Midbrain (tissue), 1 donor: ENCODE results near the gene MAP3K7.

ENCODE experiments used
- DNase-seq: peaks from one replicate; lab custom pipeline; 2025; lab: John Stamatoyannopoulos, UW

The MAP3K7 gene

DNA sequence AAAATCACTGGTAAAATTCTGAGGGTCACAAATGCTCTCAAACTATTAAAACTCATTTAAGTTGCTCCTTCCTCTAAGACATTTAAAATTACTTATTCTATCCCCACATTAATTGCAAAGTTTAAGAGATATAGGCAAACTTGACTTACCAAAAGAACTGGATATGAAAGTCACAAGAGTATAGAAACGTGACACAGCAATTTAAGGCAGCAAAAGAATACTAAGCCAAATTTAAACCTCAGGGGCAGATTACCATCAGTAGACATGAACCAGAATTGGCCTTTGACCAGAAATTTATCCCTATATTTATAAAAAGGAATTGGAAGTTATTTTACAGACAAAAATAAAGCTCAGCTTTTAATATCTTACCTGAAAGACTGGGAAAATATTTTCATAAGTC is 56.0 kb downstream of the MAP3K7 start:
- DNase-seq: no peak

DNA sequence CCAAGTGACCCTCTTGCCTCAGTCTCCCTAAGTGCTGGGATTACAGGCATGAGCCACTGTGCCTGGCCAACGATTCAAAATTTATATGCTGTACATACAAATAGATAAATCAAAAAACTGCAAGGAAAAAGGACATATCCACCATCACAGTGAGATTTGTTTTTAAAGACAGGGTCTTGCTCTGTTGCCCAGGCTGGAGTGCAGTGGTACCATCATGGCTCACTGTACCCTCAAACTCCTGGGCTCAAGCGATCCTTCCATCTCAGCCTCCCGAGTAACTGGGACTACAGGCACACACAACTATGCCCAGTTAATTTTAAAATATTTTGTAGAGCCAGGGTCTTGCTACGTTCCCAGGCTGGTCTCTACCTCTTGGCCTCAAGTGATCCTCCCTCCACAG is 61.5 kb downstream of the MAP3K7 start:
- DNase-seq: no peak

DNA sequence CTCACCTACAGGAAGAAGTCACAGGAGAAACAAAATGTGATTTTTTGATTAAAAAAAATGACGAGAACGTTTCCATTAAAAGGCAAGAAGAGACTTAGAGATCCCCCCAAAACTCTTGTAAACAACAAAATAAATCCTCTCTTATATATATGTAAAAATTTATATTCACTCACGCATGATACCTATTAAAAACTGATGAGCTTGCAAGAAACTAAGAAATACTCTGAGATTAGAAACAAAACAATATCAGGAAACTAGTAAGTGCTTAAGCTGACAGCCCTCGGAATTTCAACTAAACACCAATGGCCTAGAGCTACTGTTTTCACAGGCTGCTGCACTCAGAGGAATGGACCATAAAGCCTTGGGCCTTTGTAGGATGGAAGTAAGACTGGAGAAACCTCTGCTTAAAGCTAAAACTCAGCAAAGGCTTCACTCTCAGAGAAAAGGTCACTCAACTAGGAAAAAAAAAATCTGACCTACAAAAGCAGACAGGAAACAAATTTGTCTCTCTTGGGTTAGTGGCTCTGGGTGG is 63.0 kb downstream of the MAP3K7 start:
- DNase-seq: no peak

DNA sequence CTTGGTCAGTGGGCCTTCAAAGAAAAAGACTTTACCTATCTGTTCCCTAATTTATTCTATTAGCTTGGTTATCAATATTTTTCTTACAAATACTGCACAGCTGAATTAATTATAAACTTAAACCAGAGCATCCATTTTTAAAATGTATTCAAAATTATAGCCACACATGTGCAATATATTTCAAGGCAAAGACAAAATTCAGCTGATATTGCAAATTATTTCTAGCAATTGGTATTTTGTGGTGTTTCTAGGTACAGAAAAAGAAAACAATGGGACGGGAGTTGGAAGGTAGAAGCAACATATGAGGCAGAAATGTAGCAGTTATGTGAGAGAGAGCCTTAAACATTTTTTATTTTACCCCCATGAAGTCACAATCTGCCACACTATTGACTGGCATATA is 64.9 kb downstream of the MAP3K7 start:
- no peak for DNase-seq

DNA sequence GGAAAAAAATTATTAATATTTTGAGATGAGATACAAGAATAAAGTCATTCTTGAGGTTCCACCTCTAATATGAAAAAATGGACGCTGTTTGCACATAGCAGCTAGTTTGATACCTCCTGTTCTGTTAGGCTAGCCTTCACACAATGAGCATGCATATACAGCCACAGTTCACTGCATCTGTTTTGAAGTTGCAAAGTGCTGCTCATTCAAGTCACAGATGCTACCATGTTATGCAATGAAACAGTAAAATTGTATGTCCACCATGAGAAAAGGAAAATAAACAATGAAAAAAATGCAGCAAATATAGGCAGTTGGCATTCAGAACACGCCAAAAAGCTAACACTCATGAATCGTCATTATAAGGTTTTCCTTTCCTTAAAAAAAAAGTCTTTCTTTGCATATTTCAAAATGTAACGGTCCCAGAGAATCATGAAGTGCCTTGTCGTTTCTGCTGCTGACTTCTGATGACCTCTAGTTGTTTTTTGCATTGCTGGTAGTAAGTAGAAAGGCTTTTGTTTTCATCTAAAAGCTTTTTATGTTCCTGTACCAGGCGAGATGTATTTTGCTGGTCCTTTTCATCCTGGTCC is 70.7 kb downstream of the MAP3K7 start:
- DNase-seq: no peak

DNA sequence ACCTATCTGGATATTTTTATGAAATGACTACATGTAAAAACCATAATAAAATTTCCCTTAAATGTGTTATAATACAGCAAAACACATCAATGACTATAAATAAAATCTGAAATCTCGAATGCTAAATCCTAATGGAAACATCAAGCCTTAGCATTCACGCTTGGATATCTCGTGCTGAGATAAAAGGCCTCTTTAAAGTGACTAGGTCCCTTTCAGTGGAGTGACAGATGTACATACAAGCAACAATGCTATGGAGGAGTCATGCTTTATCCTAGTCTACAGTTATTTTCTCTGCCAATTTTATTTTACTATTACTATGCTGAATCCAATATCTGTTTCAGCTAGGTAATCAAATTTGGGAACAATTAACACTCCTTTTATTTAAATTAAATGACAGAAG is 72.4 kb downstream of the MAP3K7 start:
- no peak for DNase-seq

DNA sequence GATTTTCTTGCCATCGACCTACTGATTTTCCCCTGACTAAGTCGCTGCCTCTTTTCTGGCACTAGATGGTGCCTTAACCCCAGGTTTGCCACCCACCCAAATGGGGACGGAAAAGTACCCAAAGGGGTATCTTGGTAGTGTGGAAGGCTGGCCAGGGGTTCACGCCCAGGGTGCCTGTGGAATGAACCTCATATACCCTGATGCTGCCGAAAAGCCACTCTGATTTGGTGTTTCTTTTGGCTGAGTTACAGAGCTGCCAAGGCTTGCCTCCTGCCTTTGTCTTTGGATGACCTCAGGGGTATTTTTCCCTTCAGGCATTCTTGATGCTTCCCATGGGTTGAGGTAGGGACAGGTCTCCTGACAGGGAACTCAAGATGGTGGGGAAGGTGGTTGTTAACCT is 78.1 kb downstream of the MAP3K7 start:
- DNase-seq: no peak

DNA sequence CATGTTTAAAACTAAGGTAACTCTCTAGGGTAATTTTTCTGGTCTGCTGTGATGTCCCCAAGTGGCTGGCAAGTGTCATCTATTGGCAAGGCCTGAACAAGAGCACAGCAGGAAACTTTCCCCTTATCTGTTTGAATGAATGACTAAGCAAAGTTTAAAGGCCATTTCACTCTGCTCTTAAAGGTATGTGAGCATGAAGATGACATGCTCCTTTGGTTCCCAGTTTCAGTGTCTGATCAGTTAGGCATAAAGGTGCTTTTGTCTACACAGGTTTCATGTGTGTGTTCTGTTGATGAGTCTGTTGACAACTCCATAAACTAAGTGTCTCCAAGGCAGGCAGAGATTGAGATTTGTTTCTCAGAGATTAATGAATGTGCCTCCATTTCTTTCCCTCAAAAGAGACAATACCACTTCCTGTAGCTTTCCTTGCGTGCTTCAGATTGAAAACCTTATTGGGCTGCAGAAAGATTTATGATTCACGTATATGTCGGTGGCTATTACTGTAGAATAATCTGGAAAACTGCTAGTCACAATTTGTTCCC is 83.9 kb downstream of the MAP3K7 start:
- no peak for DNase-seq

DNA sequence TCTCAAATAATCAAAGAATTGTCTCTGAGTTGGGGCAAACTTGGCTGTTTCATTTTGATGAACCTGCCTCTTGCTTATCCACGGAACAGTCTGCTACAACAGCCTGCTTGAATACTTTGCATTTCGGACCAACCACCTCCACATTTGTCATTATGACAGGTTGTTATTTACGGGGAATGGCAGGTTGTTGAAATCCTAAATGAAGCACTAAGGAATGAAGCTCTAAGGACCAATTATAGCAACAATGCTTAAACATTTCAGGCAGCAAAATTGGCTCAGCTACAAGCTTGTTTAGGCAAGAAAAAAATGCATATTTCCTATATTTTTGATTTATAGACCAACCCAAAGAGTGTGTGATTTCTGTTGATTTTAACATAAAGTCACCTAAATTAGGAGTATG is 84.5 kb downstream of the MAP3K7 start:
- DNase-seq: no peak

DNA sequence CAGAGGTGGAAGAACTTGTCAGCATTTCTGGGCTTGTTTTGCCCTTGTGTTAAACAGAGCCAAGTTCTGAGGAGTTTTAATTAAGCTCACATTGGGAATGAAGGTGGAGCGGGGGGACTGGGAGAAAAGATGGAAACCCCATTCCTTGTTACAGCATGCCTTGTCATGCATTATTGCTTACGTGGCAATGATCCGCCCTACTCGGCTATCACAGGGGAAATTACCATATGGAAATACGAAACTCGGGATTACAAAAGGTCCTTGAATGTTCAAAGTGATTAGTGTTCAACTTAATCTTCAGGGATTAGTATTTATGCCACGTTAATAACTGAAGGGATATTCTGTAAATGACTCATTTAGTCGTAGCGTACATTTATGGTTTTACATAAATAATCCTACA is 86.4 kb downstream of the MAP3K7 start:
- no peak for DNase-seq

DNA sequence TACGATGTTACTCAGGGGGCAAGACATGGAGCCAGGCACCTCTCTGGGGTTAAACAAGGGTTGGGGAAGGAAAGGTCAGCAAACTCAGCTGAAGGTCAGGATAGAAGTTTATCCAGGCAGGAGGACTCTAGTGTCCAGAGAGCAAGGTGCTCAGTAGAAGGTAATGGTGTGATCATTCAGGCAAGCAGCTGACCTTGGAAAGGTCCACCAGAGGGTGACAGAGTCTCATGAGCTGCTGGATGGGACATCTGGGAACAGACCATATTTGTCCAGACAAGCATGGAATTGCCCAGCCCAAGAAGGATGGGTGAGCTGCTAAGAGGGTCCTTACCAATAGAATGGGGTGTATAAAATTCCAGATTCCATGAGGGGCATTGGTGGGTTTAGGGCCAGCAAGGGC is 89.5 kb downstream of the MAP3K7 start:
- no peak for DNase-seq

DNA sequence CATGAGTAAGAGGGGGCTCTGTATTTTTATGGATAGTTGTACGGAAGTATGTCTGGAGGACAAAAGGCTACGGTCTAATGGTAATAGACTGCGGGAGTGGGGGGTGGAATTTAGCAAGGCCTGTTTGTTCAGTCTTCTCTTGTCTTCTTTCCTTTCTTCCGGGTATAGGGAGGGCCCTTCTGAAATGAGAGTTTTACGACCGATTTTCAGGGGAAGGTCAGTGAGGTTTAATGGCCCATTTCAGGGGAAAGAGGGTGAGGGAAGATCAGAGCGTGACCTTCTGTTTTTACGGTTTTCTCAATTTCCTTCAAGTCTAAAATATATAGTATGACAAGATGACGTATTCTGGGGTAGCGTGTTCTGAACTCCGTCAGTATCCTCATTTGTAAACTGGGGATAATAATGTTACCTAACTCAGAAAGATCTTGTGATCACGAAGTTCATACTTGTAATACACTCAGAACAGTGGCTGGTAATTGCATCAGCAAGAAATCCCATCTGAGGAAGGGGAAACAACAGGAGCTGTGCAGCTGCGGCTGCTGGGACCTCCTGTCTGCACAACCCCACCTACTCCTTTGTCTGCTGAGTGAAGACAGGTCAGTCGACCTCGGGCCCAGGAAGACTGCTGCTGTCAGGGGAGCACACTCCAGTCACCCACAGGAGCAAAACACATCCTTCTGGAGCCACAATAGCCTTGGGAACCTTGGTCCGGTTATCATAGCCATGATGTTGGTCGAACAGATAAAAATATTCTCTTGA is 90.4 kb downstream of the MAP3K7 start:
- DNase-seq: no peak

DNA sequence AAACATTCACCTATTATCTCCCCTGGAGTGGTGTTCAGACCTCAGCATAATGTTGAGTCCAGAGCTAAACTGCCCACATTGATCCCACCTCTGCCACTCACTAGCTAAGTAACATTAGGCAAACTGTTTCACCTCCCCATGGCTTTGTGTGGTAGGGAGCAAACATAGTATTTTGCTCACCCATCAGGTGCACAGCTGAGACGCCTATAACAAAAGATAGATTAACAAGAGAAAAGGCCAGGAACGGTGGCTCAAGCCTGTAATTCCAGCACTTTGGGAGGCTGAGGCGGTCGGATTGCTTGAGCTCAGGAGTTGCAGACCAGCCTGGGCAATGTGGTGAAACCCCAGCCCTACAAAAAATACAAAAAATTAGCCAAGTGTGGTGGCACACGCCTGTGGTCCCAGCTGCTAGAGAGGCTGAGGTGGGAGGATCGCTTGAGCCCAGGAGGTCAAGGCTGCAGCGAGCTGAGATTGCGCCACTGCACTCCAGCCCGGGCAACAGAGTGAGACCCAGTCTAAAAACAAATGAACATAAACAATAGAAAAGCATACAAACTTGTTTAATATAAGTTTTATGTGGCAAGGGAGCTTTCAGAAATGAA is 91.6 kb downstream of the MAP3K7 start:
- DNase-seq: no peak

DNA sequence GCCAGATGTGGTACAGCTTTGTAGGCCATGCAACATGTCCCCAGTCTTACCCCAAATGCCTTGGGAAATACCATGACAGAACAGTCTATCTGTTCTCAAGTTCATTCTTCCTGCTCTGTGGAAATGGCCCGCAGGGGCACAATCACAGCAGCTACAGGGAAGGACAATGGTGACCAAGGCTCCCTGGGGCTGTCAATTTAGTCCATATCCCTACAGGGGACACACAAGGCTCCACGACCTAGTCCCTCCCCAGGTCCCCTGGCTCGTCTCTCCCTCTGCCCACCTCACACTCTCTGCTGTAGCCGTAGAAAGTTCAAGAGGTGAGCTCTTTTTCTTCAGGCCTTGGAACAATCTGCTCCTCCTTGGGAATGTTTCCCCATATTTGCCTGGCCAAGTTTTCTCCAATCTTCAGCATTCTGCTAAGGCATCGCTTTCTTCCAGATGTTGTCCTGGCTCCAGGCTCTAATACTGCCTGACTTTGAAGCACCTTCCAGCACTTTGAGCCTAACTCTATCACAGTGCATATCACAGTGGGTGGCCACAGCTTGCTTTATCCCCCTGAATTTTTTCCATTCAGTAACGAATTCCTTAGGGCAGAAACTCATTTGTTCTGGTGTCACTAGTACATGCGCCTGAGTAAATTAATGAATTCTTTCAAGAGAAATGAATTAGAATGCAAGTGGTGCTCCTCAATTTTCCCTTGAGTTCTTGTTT is 92.6 kb downstream of the MAP3K7 start:
- DNase-seq: no peak

DNA sequence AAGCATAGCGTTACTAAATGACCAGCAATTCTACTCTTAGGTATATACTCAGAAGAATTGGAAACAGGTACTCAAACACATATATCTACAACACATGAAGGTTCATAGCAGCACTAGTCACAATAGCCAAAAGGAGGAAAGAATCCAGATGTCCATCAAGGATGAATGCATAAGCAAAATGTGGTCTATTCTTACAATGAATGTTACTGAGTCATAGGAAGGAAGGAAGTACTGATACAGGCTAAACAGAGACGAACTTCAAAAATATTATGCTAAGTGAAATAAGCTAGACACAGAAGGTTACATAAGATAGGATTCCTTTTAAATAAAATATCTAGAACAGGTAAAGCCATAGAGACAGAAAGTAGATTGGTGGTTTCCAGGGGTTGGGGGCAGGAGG is 93.5 kb downstream of the MAP3K7 start:
- no peak for DNase-seq

DNA sequence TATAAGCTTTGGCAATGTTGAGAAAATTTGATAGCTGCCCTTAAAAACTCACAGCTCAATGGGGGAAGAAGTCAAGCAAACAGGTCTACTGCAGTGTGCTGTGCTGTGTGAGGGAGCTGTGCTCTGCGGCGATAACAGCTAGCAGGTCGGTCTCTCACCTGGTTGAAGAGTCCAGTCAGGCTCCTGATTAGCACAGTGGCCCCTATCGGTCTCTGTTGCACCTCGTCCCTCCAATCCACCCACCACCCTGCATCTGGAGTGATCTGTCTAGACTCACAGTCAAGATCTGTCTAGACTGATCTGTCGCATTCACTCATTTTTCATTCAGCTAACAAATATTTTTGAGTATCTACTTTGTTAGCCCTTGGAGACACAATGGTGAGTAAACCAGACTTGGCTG is 94.1 kb downstream of the MAP3K7 start:
- DNase-seq: no peak

DNA sequence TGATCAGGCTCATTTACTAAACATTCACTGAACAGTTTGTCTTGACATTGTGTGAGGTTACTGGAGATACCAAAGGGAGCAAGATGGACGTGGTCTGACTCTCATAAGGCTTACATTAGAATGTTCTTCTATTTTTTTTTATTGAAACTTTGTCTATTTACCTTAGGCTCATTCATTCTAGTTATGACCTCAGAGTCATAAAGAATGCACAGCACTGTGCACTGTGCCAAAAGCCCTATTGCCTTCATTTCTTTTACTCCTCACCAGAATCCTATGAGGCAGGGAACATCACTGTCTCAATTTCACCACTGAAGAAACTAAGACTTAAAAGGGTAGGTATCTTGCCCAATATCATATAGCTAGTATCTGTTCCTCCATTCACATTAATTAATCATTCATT is 94.5 kb downstream of the MAP3K7 start:
- no peak for DNase-seq

DNA sequence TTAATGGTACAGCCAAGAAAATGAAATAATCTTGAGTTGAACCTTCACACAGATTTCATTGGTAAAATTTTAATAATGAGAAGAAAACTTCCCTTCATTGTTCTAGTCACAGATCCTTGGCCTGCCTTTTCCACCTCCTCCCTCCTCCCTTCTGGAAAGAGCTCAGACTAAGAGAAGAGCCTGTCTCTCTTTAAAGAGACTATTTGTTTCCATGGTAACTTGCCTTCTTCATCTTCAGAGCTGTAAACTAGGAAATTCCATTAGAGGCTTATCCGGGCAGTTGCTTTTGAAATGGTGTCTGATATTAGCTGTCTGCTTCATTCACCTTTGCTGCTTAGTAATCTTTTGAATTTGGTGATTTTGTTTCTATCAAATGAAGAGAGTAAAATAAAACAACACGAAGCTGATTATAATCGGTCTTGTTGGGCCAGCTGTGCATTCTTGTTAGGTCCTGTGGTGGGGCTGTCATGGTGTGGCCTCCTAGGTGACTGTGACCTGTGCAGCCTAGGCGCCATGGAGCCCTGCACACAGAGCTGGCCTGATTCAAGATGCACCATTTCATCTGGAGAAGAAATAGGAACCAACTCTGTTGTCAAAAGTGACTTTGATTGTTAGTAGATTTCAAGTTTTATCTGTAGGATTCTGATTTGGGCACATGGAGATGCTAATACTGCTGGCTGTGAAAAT is 96.7 kb downstream of the MAP3K7 start:
- no peak for DNase-seq

DNA sequence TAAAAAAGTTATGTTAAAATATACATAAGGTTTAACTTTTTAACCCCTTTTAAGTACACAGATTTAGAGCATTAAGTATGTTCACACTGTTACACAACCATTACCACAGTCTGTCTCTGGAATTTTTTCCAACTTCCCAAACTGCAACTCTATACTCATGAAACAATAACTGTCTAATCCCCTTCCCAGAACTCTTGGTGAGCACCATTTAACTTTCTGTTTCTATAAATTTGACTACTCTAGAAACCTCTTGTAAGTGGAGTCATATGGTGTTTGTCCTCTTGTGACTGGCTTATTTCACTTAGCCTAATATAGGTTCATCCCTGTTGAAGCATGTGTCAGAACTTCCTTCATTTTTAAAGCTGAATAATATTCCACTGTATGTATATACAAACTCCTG is 98.1 kb downstream of the MAP3K7 start:
- DNase-seq: no peak

DNA sequence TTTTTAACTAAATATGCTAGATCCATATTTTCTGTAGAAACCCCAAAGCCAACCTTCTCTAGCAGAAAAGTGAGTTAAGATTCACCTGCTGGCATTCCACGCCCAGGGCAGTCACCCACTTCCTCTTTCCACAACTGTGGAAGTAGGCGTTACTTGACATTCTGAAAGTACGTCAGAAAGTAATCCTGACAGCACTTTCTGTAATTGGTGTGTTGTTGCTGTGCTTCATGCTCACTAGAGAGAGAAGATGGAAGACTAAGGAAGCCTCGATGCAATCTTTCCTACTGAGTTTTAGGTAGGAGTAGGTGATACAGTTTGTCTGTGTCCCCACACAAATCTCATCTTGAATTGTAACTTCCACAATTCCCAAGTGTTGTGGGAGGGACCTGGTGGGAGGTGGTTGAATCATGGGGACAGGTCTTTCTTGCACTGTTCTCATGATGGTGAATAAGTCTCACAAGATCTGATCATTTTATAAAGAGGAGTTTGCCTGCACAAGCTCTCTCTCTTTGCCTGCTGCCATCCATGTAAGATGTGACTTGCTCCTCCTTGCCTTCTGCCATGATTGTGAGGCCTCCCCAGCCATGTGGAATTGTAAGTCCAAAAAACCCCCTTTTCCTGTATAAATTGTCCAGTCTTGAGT is 101.1 kb downstream of the MAP3K7 start:
- no peak for DNase-seq

DNA sequence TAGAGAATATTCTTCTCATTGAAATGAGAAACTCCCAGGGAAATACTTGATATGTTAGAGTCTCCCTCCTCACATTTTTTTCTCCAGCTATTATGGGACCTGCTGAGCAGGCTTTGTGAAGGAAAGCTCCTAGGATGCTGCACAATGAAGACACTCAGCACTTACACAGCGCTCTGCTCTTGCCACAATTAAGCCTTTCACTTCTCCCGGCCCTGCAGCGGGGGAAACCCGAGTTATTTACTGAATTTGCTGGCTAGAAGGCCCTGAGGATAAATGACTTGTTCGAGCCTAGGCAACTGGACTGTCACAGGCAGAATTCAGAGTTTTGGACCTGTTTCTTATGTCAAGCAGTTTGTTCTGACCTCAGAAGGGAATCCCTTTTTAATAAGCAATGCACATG is 102.0 kb downstream of the MAP3K7 start:
- DNase-seq: peak; percentile 83
